HG02588 (cell line): ENCODE measurements around the gene NR1H3.
A peak's percentile ranks its signal among the peaks of the same experiment; 100 is the strongest.
"Not testable (repeated sequence)": the region's sequence is repeated elsewhere in the genome, so short reads cannot be mapped to it uniquely, and the experiment has no call there.

Source experiments
- ATAC-seq: cut with Tn5 transposase; IDR thresholded peaks from one replicate; pipeline ENCODE4 v1.9.1; 2021; ENCODE audit warnings: mild to moderate bottlenecking, moderate library complexity; ENCODE audit not compliant: unreplicated experiment

Gene NR1H3

DNA sequence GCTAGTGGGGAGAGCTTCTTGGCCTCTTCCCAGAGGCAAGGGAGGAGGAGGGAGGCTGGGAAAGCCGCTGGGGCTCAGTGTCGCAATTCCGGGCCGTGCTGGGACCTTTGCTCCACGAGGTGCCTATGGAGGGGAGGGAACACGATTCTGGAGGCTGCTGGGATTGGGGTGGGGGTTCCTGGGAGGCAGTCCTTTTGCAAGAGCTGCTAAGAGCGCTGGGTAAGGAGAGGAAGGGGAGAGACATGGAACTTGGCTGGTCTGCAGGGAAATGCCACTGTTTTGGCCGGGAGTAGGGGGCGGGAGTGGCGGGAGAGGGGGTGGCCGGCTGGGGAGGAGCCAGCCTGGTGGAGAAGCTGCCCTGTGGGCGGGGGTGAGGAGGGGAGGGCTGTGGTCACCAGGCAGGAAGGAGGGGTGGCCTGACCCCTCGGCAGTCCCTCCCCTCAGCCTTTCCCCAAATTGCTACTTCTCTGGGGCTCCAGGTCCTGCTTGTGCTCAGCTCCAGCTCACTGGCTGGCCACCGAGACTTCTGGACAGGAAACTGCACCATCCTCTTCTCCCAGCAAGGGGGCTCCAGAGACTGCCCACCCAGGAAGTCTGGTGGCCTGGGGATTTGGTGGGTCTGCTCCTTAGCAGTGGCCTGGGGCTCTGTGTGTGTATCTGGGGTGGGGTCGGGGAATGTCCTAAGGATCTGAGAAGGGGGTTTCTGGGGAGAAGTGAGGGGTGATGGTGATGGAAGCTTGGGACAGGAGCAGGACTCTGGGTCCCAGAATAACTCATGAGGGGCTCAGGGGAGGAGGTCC lies at the start of gene NR1H3:
NR1H3 (plus strand) TSS at position 480 of the 800 bp plus-strand sequence. CDS start 1,221 bp downstream, outside the sequence.
- no peak for ATAC-seq

DNA sequence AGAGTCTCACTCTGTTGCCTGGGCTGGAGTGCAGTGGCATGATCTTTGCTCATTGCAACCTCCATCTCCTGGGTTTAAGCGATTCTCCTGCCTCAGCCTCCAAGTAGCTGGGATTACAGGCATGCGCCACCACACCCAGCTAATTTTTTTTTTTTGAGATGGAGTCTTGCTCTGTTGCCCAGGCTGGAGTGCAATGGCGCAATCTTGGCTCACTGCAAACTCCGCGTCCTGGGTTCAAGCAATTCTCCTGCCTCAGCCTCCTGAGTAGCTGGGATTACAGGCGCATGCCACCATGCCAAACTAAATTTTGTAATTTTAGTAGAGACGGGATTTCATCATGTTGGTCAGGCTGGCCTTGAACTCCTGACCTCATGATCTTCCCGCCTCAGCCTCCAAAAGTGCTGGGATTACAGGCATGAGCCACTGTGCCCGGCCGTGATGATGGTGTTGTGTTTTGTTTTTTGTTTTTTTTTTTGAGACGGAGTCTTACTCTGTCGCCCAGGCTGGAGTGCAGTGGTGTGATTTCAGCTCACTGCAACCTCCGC lies 49.7 kb upstream of the NR1H3 start:
- ATAC-seq: not testable (repeated sequence)

DNA sequence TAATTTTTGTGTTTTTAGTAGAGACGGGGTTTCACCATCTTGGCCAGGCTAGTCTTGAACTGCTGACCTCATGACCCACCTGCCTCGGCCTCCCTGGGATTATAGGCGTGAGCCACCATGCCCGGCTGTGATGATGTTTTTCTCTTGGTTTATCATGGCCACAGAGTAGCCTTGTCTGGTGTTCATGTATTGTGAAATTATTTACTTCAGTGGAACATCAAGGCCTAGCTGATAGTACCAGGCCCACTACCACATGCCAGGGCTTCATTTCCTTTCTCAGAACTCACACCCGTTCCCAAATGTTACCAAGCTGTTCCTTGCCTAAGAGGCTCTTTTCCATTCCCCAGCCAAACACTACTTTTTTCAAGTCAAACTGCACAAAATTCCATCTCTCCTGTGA lies 49.2 kb upstream of the NR1H3 start:
- ATAC-seq: no peak

DNA sequence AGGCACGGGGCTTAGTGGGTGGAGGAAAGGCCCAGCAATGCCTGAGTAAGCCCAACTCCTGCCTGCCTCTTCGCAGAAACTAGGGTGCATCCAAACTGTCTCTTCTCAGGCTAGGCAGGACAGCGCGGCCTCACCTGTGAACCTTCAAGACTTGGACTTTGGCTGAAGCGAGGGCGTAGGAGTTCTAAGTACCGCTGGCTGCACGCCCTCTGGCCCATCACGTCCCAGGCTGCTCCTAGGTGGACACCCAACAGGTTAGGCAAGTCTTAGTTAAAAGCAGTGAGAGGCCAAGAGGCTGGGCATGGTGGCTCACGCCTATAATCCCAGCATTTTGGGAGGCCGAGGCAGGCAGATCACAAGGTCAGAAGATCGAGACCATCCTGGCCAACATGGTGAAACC lies 44.9 kb upstream of the NR1H3 start:
- ATAC-seq: no peak

- ATAC-seq: peak; percentile 64
Measured at GRCh38 chr11:47213950-47214565, 43.7 kb upstream of the NR1H3 start.

GRCh38 chr11:47215366-47215910 lies 42.4 kb upstream of the NR1H3 start:
- ATAC-seq: no peak

DNA sequence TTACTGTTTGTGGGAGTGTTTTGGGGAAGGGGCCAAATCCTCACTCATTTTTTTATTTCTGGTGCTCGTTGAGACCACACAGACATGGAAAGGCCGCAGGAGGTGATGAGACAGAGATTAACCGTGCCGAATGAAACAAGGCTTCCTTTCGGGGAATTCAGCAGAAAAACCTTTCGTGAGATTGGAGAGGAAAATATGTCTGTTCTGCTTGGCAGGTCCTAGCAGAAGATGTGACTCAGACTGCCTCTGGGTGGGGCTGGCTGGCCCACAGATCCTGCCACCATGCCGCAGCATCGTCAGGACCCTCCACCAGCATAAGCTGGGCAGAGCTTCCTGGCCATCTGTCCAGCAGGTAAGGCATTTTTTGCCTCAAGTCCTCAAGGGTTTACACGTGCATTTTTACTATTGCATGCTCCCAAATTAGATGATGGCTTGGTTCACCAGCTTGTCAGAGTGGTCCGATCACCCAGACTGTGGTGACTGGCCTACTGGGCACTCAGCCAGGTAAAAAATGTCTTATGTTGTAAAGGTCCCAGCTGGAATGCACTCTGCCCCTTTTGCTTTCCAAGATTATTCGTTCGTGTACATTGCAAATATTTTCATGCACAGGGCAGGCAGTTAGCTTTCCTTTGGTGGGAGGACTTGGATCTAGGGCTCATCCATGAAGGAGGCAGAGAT lies 41.5 kb upstream of the NR1H3 start:
- peak; percentile 32 for ATAC-seq

GRCh38 chr11:47220401-47220821 lies 37.4 kb upstream of the NR1H3 start:
- ATAC-seq: no peak

DNA sequence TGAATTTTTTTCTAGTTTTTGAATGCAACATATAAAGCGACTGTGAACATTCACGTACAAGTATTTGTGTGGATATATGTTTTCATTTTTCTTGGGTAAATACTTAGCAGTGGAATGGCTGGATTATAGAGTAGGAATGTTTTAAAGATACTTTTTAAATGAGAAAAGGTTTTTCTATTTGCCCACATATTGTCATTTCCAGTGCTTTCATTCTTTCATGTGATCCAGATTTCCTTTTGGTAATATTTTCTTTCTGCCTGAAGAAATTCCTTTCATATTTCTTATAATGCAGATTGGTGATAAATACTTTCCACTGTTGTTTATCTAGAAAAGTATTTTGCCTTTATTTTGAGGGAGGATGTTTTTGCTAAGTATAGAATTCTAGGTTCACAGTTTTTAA lies 35.1 kb upstream of the NR1H3 start:
- no peak for ATAC-seq

DNA sequence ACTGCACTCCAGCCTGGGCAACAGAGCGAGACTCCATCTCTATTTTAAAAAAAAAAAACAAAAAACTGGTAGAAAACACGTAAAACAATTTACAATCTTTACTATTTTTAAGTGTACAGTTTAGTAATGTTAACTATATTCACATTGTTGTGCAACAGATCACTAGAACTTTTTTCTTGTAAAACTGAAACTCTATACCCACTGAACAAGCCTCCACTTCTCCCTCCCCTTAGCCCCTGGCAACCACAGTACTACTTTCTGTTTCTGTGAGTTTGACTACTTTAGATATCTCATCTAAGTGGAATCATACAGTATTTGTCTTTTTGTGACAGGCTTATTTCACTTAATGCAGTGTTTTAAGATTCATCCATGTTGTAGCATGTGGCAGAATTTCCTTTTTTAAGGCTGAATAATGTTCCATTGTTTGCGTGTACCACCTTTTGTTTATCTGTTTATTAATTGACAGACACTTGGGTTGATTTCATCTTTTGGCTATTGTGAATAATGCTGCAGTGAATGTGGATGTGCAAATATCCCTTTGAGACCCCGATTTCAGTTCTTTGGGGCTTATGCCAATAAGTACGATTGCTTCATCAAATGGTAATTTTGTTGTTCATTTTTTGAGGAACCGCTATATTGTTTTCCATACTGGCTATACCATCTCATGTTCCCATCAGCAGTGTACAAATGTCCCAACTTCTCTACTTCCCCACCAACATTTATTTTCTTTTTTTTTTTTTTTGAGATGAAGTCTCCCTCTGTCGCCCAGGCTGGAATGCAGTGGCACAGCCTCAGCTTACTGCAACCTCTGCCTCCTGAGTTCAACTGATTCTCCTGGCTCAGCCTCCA lies 32.0 kb upstream of the NR1H3 start:
- peak; percentile 85 for ATAC-seq

DNA sequence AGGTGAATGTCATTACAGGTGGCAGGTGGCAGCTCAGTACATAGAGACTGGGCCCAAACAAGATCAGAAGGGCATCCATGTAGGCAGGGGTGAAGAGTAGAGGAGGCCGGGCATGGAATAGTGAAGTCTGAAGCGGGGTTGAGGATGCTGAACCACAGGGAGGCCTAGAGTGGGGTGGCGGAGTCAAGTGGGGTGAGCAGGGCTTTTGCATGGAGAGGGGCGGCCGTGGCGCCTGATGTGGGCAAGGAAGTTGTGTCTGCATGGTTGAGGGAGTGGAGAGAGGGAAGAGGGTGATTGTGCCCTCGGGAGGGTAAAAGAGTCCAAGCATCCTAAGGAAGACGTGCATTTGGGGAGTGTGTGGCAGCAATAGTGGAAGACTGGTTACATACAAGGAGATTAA lies 28.6 kb upstream of the NR1H3 start:
- no peak for ATAC-seq

DNA sequence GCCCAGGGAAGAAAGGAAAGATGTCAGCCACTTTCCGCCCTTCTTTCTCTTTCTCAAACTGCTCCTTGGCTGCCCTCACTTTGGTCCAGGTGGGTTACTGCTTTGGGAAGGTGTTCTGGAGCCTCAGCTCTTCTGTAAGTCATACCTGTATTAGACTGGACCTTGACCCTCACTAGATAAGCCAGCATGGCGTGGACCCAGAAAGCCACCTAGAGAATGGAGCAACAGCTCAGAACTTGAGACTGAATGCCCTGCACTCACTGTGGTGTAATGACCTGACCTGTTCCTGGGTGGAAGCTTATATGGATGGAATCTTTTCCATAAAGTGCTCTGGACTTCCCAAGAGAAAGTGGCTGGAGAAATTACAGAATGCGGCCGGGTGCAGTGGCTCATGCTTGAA lies 24.7 kb upstream of the NR1H3 start:
- no peak for ATAC-seq

- ATAC-seq: no peak
Measured at GRCh38 chr11:47233989-47234668, 23.7 kb upstream of the NR1H3 start.

- no peak for ATAC-seq
Measured at GRCh38 chr11:47234669-47235100, 23.1 kb upstream of the NR1H3 start.

GRCh38 chr11:47235163-47235562 lies 22.6 kb upstream of the NR1H3 start:
- no peak for ATAC-seq

DNA sequence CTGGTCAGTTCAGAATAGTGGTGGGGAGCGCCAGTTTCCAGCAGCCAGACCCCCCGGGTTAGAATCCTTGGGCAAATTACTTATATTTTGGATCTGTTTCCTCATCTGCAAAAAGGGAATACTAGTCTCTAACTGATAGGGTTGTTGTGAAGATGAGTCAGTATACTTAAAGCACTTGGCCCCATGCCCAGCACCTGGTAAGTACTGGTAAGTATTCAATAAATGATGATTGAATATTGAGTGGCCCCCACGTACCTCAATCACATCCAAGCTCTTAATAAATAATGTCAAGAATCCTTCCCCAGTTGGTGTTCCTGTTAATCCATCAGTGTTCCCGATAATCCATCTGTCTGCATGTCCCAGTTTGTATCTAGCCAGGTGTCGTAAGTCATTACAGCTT lies 21.3 kb upstream of the NR1H3 start:
- no peak for ATAC-seq

GRCh38 chr11:47239852-47240251 lies 17.9 kb upstream of the NR1H3 start:
- no peak for ATAC-seq

DNA sequence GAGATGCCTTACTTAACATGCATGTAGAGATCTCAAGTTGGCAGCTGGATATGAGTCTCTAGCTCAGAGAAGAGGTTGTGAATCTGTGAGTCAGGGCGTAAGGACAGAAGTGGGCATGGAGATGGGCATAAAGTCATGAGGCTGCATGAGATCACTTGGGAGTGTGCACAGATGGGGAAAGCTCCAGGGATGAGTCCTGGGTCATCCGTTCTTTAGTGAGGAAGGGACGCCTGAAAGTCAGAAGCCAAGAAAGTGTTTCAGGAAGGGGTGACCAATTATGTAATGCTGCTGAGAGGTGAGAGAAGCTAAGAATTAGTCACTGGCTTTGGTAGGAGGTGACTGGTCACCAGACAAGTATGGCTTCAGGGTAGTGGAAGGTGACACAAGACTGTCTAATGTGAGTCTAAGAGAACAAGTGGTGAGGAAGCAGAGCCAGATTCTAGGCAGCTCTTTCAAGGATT lies 15.9 kb upstream of the NR1H3 start:
- ATAC-seq: no peak

- no peak for ATAC-seq
Measured at GRCh38 chr11:47242596-47243192, 15.1 kb upstream of the NR1H3 start.
